Measurements from ENCODE around the gene HSPA12A. TPM values are rescaled to one million over a fixed set of nuclear protein-coding genes. Genes with fewer than 3 reads are reported as not detected.

The HSPA12A gene
- total RNA-seq, 1 experiment from 2014 or later = 2.4 TPM

GRCh38 chr10:116694243-116694926 lies 48.0 kb downstream of the HSPA12A start:
- Mint-ChIP-seq H3K27ac (ENCODE audit: unreplicated experiment) (no peak overlapping the region), H3K9me3 (ENCODE audit: low read depth, unreplicated experiment) (no peaks in the 10 kb centered on the region), H3K4me1 (ENCODE audit: low read depth, unreplicated experiment) (no peaks in the 10 kb centered on the region), H3K4me3 (ENCODE audit: low read depth, unreplicated experiment) (no peak overlapping the region), H3K27me3 (ENCODE audit: unreplicated experiment) (peaks cover 31% of the 10 kb centered on the region), H3K36me3 (ENCODE audit: insufficient read depth, unreplicated experiment) (no peaks in the 10 kb centered on the region)
- CTCF ChIA-PET = no interaction called here
- TF ChIP-seq, protein P1, sequence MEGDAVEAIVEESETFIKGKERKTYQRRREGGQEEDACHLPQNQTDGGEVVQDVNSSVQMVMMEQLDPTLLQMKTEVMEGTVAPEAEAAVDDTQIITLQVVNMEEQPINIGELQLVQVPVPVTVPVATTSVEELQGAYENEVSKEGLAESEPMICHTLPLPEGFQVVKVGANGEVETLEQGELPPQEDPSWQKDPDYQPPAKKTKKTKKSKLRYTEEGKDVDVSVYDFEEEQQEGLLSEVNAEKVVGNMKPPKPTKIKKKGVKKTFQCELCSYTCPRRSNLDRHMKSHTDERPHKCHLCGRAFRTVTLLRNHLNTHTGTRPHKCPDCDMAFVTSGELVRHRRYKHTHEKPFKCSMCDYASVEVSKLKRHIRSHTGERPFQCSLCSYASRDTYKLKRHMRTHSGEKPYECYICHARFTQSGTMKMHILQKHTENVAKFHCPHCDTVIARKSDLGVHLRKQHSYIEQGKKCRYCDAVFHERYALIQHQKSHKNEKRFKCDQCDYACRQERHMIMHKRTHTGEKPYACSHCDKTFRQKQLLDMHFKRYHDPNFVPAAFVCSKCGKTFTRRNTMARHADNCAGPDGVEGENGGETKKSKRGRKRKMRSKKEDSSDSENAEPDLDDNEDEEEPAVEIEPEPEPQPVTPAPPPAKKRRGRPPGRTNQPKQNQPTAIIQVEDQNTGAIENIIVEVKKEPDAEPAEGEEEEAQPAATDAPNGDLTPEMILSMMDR (IDR thresholded peaks at IDR 0.05; ENCODE audit: unreplicated experiment) = no peak
- BruUV-seq (replicated peaks) = no TSS peak
- intact Hi-C loops (cut with micrococcal nuclease; ENCODE audit: unreplicated experiment) = no loop called here
- no peak for DNase-seq

GRCh38 chr10:116692225-116692624 lies 50.1 kb downstream of the HSPA12A start:
- TF ChIP-seq, protein P1 (IDR thresholded peaks at IDR 0.05; ENCODE audit: unreplicated experiment) = no peak
- intact Hi-C loops (cut with micrococcal nuclease; ENCODE audit: unreplicated experiment) = no loop called here
- CTCF ChIA-PET = interaction anchor here (0.8 kb wide), 1 partner anchor 14 kb away, joined by 9 read pairs; no protein-coding TSS in a partner anchor
- peaks cover 29% of the 10 kb centered on the region for H3K27me3 Mint-ChIP-seq (ENCODE audit: unreplicated experiment)
- no peaks in the 10 kb centered on the region for H3K4me1 Mint-ChIP-seq (ENCODE audit: low read depth, unreplicated experiment)
- H3K36me3 Mint-ChIP-seq (ENCODE audit: insufficient read depth, unreplicated experiment) = no peaks in the 10 kb centered on the region
- DNase-seq = no peak
- no peak overlapping the region for H3K4me3 Mint-ChIP-seq (ENCODE audit: low read depth, unreplicated experiment)
- H3K27ac Mint-ChIP-seq (ENCODE audit: unreplicated experiment) = no peak overlapping the region
- H3K9me3 Mint-ChIP-seq (ENCODE audit: low read depth, unreplicated experiment) = no peaks in the 10 kb centered on the region
- no TSS peak for BruUV-seq (replicated peaks)

DNA sequence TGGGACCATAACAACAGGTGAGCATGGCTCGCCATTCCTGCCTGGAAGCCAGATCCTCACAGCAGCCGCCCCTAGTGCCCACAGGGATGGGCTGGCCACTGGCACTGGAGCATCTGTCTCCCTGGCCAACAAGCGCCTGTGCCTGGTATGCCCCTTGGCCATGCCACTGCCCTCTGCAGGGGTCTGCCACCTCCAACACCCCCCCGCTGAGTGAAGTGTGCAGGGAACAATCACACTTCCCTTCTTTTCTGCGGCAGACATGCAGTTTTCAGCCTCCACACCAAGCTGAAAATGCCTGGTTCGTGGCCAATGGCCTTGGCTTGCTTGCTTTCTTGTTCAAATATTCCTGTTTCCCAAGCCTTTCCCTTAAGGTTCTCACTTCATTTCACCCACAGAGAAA lies 50.7 kb downstream of the HSPA12A start:
- H3K4me1 Mint-ChIP-seq (ENCODE audit: low read depth, unreplicated experiment) = no peaks in the 10 kb centered on the region
- peaks cover 25% of the 10 kb centered on the region for H3K27me3 Mint-ChIP-seq (ENCODE audit: unreplicated experiment)

DNA sequence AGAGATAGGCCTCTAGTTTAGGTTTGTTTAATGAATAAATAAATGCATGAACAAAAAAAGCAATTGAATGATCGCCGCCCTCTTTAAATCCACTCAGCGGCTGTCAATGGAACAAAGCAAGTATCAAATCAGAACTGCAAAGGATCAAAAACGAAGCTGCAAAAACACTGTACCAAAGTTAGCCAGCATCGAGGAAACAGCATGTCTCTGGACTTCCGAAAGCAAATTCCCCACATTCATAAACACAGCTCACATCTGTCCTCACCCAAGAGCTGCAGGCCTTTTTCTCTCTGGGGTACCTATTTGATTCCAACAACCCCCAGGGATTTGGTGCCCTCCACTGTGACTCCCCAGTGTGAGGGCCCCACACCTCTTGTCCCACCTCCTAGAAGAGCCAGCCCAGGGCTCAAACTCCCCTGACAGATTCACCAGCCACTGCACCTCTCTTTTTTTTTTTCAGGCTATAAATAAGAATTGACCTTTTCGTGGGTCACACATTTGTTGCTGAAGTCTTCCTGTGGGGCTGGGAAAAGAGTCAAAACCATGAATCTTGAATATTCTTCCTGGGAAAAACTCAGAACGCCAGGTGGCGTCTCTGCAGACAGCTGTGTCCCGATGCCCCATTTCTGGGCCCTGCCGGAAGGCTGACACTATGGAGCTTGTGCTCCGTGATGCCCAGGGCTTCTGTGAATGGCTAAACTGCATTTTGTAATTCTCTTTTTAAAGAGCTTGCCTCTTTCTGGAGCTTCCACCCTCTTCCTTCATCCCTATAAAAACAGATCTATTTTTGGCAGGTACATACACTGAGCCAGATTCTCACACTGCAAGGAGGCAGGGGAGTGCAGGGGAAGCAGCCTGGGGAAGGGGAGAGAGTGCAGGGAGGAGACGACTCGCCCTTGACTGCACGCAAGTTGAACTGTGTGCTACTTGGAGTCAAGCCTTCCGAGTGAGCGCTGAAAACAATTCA lies 51.7 kb downstream of the HSPA12A start:
- no peak for DNase-seq
- TF ChIP-seq, protein P1 (IDR thresholded peaks at IDR 0.05; ENCODE audit: unreplicated experiment) = no peak
- intact Hi-C loops (cut with micrococcal nuclease; ENCODE audit: unreplicated experiment) = no loop called here
- Mint-ChIP-seq H3K27me3 (ENCODE audit: unreplicated experiment) (peaks cover 25% of the 10 kb centered on the region), H3K4me1 (ENCODE audit: low read depth, unreplicated experiment) (no peaks in the 10 kb centered on the region), H3K4me3 (ENCODE audit: low read depth, unreplicated experiment) (no peak overlapping the region), H3K36me3 (ENCODE audit: insufficient read depth, unreplicated experiment) (no peaks in the 10 kb centered on the region), H3K9me3 (ENCODE audit: low read depth, unreplicated experiment) (no peaks in the 10 kb centered on the region), H3K27ac (ENCODE audit: unreplicated experiment) (no peak overlapping the region)
- no TSS peak for BruUV-seq (replicated peaks)
- CTCF ChIA-PET = interaction anchor here (0.6 to 1.0 kb wide), 2 partner anchors 8 to 98 kb away, joined by 3 to 5 read pairs; no protein-coding TSS in a partner anchor

More for the DNA sequence above, 50.7 kb downstream of the HSPA12A start:
- no peak for DNase-seq
- intact Hi-C loops (cut with micrococcal nuclease; ENCODE audit: unreplicated experiment) = no loop called here
- CTCF ChIA-PET = interaction anchor here (0.8 kb wide), 1 partner anchor 15 kb away, joined by 9 read pairs; no protein-coding TSS in a partner anchor
- H3K9me3 Mint-ChIP-seq (ENCODE audit: low read depth, unreplicated experiment) = no peaks in the 10 kb centered on the region
- BruUV-seq (replicated peaks) = no TSS peak
- no peaks in the 10 kb centered on the region for H3K36me3 Mint-ChIP-seq (ENCODE audit: insufficient read depth, unreplicated experiment)
- H3K4me3 Mint-ChIP-seq (ENCODE audit: low read depth, unreplicated experiment) = no peak overlapping the region
- no peak overlapping the region for H3K27ac Mint-ChIP-seq (ENCODE audit: unreplicated experiment)
- TF ChIP-seq, protein P1 (IDR thresholded peaks at IDR 0.05; ENCODE audit: unreplicated experiment) = no peak
